HFF-Myc (cell line): ENCODE data around the gene TTF2.

ENCODE experiments used
- DNase-seq: peaks from one replicate; pipeline ENCODE4 v3.0.0-alpha.2; 2011; ENCODE audit warnings: low read depth; ENCODE audit errors: extremely low read depth
- H3K4me3 ChIP-seq: replicated peaks from 2 replicates; pipeline ENCODE4 v1.5.1; 2011; ENCODE audit warnings: low read depth, mild to moderate bottlenecking, control low read depth, low read length
- TF ChIP-seq, protein P1 (sequence below): IDR thresholded peaks from 2 replicates; pipeline ENCODE4 v1.5.1; 2012; ENCODE audit warnings: mild to moderate bottlenecking, low read depth, low read length, control low read depth; ENCODE audit errors: missing control alignments

The TTF2 gene

DNA sequence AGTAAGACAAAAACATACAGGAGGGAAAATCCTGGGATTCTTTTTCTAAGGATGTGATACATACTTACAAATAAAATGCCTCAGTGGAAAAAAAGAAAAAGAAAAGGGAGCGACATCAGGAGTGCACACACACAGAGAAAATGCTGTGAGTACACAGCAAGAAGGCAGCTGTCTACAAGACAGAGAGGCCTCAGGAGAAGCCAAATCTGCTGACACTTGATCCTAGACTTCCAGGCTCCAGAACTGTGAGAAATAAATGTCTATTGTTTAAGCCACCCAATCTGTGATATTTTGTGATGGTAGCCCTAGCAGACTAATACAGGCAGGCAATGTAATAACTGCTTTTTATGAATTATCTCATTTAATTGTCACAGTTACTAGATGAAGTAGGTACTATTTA is 78.4 kb downstream of the TTF2 start:
- H3K4me3 ChIP-seq: no peak overlapping the region
- TF ChIP-seq, protein P1, sequence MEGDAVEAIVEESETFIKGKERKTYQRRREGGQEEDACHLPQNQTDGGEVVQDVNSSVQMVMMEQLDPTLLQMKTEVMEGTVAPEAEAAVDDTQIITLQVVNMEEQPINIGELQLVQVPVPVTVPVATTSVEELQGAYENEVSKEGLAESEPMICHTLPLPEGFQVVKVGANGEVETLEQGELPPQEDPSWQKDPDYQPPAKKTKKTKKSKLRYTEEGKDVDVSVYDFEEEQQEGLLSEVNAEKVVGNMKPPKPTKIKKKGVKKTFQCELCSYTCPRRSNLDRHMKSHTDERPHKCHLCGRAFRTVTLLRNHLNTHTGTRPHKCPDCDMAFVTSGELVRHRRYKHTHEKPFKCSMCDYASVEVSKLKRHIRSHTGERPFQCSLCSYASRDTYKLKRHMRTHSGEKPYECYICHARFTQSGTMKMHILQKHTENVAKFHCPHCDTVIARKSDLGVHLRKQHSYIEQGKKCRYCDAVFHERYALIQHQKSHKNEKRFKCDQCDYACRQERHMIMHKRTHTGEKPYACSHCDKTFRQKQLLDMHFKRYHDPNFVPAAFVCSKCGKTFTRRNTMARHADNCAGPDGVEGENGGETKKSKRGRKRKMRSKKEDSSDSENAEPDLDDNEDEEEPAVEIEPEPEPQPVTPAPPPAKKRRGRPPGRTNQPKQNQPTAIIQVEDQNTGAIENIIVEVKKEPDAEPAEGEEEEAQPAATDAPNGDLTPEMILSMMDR: no peak
- DNase-seq: no peak

DNA sequence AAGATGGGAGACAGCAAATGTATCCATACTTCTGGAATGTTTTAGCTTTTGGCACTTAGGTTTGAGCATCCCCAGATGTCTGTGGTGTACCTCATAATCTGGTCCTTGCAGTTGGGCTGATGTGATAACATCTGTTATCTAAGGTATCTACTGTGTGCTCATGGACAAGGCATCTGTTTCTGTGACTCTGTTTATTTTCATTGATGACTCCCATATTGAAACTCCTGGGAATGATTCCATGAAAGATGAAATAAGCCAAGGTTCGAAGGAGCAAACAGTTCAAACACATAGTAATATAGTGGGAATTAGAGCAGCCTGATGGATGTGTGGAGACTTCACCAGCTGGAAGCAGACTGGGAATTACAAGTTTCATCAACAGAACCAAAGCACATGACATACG is 82.1 kb downstream of the TTF2 start:
- no peak for DNase-seq
- TF ChIP-seq, protein P1: no peak
- H3K4me3 ChIP-seq: no peak overlapping the region

DNA sequence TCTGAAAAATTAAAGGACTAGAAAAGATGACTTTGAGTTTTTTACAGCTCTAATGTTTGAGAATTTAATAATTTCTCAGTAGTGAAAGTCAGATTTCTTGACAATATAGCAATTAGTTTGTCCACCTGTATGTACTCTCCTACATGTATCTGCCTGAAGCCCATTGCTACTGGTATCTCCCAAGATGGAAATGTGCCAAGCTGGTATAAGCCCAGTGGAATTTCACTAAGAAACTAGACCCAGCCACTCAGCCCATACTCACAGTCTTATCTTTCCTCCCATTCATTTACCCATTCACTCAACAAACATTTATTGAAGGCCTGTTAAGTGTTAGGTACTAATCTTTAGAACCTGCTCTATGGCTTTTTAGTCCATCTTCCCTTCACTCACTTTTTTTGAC is 83.0 kb downstream of the TTF2 start:
- DNase-seq: no peak
- TF ChIP-seq, protein P1: no peak

DNA sequence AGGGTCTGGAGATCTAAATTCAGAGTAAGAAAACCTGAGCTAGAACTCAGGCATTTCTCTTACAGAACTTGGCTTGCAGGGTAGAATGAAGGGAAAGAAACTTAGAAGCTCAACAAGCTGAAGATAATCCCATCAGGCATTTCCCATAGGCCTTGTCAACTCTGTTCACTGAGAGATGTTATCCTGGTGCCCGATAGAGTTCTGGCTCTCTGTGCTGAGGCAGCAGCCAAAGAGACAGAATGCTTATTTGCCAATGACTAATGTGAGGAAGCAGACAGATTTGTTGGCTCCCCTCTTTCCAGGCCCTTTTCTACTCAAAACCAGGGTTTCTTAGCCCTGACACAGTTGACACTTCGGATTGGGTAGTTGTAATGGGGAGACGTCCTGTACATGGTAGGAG is 83.7 kb downstream of the TTF2 start:
- DNase-seq: no peak
- H3K4me3 ChIP-seq: no peak overlapping the region
- TF ChIP-seq, protein P1: no peak

More for the DNA sequence above, 83.0 kb downstream of the TTF2 start:
- no peak overlapping the region for H3K4me3 ChIP-seq

DNA sequence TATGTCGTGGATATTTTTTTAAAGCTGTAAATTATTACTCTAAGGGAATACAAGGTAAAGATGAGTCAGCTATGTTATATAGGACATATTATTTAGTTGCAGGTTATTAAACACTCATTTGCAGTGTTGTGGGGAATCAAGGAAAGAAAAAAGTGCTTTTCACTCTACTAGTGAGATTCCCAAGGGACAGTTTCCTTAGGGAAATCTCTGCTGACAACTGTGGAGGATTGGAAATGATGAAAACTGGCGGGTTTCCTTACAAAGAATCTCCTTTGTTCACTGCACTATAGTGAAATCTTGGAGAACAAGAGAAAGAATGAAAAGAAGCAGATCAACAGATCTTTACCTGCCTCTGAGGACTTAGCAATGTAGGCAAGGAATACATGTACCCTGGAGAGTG is 85.9 kb downstream of the TTF2 start:
- TF ChIP-seq, protein P1: no peak
- no peak overlapping the region for H3K4me3 ChIP-seq
- DNase-seq: no peak

DNA sequence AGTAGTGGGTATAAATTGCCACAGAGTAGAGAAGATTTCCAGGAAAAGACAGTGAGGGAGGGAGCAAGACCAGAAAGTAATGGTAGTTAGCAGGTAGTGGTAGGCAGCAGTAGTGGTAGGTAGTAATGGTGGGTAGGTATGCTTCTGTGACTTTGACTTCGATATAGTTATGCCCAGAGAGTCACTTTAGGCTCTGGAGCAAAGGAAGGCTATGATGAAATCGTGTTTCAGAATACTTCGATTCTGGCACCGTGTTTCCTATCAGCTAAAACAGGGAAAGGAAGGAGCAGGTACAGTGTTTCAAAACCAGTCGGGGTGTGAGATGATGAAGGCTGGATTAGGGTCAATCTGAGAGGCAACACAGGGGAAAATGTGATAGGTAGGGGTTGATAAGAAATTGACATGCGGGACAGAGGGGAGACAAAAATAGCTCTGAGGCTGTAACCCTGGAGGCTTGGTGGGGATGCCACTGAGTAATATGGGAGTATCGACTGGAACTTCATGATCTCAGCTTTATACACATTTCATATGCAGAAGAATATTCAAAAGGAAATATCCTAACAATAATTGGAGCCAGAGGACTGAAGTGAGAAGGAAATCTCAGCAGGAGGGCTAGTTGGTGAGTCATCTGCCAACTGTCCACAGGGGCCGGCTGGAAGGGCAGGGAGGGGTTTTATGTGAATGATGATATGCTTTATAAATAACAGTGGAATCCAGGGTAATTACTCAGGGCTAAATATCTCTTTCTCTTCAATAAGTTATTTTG is 86.6 kb downstream of the TTF2 start:
- TF ChIP-seq, protein P1: no peak
- H3K4me3 ChIP-seq: no peak overlapping the region
- peak; percentile 59 for DNase-seq

DNA sequence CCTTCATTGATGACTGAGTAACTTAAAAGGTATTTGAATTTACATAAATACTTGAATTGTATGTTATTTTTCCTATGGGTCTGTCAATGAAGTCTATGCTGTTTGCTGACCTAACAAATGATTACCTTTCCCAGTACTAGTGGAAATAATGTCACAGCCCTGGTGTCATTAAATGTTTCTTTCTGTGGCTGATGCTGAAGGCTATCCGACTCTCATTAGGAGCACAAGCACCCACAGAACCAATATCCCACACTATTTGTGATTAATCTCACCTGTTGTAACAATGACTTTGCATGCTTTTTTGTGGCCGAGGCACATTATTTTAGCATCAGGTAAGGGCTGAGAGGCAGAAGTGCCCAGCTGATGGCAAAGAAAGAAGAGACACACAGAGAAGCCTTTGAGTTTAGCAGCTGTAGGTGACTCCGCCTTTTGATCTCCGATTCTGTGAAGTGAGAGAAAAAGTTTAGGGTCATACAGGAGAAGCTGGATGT is 87.3 kb downstream of the TTF2 start:
- no peak for DNase-seq
- H3K4me3 ChIP-seq: no peak overlapping the region
- TF ChIP-seq, protein P1: no peak
